Right lobe of liver (tissue), 4 donors: ENCODE results near the gene CCDC182.

Experiments used
- POLR2A ChIP-seq: fragments of 450-650 bp; IDR thresholded peaks from one replicate; pipeline ENCODE4 v1.6.1; 2017; ENCODE audit warnings: antibody characterized with exemption, mild to moderate bottlenecking
- TF ChIP-seq, protein P1 (sequence below), 4 donors: fragments of 200-600 bp in 3 of 4; fragments of 450-650 bp in 1 of 4; IDR thresholded peaks; one replicate each; pipeline versions ENCODE4 v1.5.1 to v1.8.0; 2016 to 2022; ENCODE audit warnings: antibody characterized with exemption in 4 of 4, mild to moderate bottlenecking in 2 of 4
- donor health status: DM: no; HTN: no; CAD: no.
- donor health status: DM: no; HTN: no; CAD: no.
- donor health status: DM: no; HTN: yes; CAD: no.

DNA sequence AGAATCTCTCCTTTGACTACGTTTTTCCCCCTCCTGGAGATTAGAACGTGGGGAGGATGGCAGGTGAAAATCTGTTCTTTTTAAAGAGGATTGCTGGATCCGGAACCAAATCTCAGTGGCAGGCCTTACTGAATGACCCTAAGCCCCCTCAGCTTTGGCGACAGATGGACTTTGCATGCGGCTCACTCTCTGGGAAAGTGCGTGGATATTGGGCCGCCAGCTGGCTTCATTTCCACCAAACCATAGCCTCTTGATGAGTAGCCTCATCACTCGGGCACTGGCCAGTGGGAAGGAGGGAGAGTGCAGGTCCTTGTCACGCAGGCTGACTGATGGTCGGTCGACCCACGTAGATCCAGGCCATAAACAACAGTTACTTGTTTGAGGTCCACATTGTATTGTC is 31.3 kb upstream of the CCDC182 start:
- TF ChIP-seq, protein P1, sequence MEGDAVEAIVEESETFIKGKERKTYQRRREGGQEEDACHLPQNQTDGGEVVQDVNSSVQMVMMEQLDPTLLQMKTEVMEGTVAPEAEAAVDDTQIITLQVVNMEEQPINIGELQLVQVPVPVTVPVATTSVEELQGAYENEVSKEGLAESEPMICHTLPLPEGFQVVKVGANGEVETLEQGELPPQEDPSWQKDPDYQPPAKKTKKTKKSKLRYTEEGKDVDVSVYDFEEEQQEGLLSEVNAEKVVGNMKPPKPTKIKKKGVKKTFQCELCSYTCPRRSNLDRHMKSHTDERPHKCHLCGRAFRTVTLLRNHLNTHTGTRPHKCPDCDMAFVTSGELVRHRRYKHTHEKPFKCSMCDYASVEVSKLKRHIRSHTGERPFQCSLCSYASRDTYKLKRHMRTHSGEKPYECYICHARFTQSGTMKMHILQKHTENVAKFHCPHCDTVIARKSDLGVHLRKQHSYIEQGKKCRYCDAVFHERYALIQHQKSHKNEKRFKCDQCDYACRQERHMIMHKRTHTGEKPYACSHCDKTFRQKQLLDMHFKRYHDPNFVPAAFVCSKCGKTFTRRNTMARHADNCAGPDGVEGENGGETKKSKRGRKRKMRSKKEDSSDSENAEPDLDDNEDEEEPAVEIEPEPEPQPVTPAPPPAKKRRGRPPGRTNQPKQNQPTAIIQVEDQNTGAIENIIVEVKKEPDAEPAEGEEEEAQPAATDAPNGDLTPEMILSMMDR (IDR thresholded peaks at IDR 0.05) = no peak
- no peak for TF ChIP-seq POLR2A
